Measurements from ENCODE around the gene MYL12A.
"Not testable (repeated sequence)": the region's sequence is repeated elsewhere in the genome, so short reads cannot be mapped to it uniquely, and the experiment has no call there.

Gene MYL12A

GRCh38 chr18:3218819-3219218 lies 28.8 kb upstream of the MYL12A start:
- Histone ChIP-seq H4K20me1 (ENCODE audit: insufficient read depth) (no peaks in the 10 kb centered on the region), H3K79me2 (ENCODE audit: insufficient read depth, low read depth) (no peaks in the 10 kb centered on the region), H3K9ac (no peak overlapping the region), H3K4me3 (IDR thresholded peaks at IDR 0.05; ENCODE audit: insufficient read depth, low read depth, low read length) (no peak overlapping the region), H3K36me3 (ENCODE audit: insufficient read depth) (no peaks in the 10 kb centered on the region), H3K4me1 (ENCODE audit: low read depth, poor library complexity, severe bottlenecking) (no peaks in the 10 kb centered on the region), H3K27ac (no peak overlapping the region), H3K27me3 (ENCODE audit: insufficient read depth, low read depth) (no peaks in the 10 kb centered on the region), H3K4me2 (no peak overlapping the region), H2AFZ (ENCODE audit: low read depth) (no peak overlapping the region)
- TF ChIP-seq CTCF (conservative IDR thresholded peaks at IDR 0.05; ENCODE audit: low read depth, low read length), result no peak

- Histone ChIP-seq H3K4me3 (IDR thresholded peaks at IDR 0.05; ENCODE audit: insufficient read depth, low read depth, low read length) (no peak overlapping the region), H3K27me3 (ENCODE audit: insufficient read depth, low read depth) (no peaks in the 10 kb centered on the region), H3K9ac (no peak overlapping the region), H2AFZ (ENCODE audit: low read depth) (no peak overlapping the region), H3K4me2 (no peak overlapping the region), H3K79me2 (ENCODE audit: insufficient read depth, low read depth) (no peaks in the 10 kb centered on the region), H3K27ac (no peak overlapping the region), H3K4me1 (ENCODE audit: low read depth, poor library complexity, severe bottlenecking) (no peaks in the 10 kb centered on the region), H4K20me1 (ENCODE audit: insufficient read depth) (no peaks in the 10 kb centered on the region), H3K36me3 (ENCODE audit: insufficient read depth) (no peaks in the 10 kb centered on the region)
- no peak for TF ChIP-seq CTCF (conservative IDR thresholded peaks at IDR 0.05; ENCODE audit: low read depth, low read length)
These were observed 28.4 kb upstream of the MYL12A start for GRCh38 chr18:3219241-3219630.

- Histone ChIP-seq H3K27ac (no peak within 1 kb of the TSS), H2AFZ (ENCODE audit: low read depth) (no peak within 1 kb of the TSS), H3K4me2 (no peak within 1 kb of the TSS)
These were observed 27.8 kb upstream of the MYL12A start, which contains the start of gene MYOM1 for GRCh38 chr18:3219631-3220335. MYOM1 (minus strand) TSS chr18:3219968; CDS start chr18:3215223, 4,745 bp downstream.

GRCh38 chr18:3220868-3221267 lies 26.7 kb upstream of the MYL12A start:
- not testable (repeated sequence) for H3K27ac ChIP-seq; H3K4me1 ChIP-seq (ENCODE audit: low read depth, poor library complexity, severe bottlenecking); H3K4me3 ChIP-seq (IDR thresholded peaks at IDR 0.05; ENCODE audit: insufficient read depth, low read depth, low read length); H3K27me3 ChIP-seq (ENCODE audit: insufficient read depth, low read depth); H3K9ac ChIP-seq; H4K20me1 ChIP-seq (ENCODE audit: insufficient read depth); H3K79me2 ChIP-seq (ENCODE audit: insufficient read depth, low read depth); H3K36me3 ChIP-seq (ENCODE audit: insufficient read depth); H3K4me2 ChIP-seq; H2AFZ ChIP-seq (ENCODE audit: low read depth)

More at GRCh38 chr18:3219631-3220335, 27.8 kb upstream of the MYL12A start, which contains the start of gene MYOM1:
- Histone ChIP-seq H3K36me3 (ENCODE audit: insufficient read depth) (no peaks in the 10 kb centered on the region), H3K4me1 (ENCODE audit: low read depth, poor library complexity, severe bottlenecking) (no peaks in the 10 kb centered on the region), H3K4me3 (IDR thresholded peaks at IDR 0.05; ENCODE audit: insufficient read depth, low read depth, low read length) (no peak within 1 kb of the TSS), H3K79me2 (ENCODE audit: insufficient read depth, low read depth) (no peaks in the 10 kb centered on the region), H3K27me3 (ENCODE audit: insufficient read depth, low read depth) (no peaks in the 10 kb centered on the region), H4K20me1 (ENCODE audit: insufficient read depth) (no peaks in the 10 kb centered on the region), H3K9ac (no peak within 1 kb of the TSS)
- TF ChIP-seq CTCF (conservative IDR thresholded peaks at IDR 0.05; ENCODE audit: low read depth, low read length), result no peak

- Histone ChIP-seq H3K4me2 (no peak overlapping the region), H3K36me3 (ENCODE audit: insufficient read depth) (no peaks in the 10 kb centered on the region), H3K27me3 (ENCODE audit: insufficient read depth, low read depth) (no peaks in the 10 kb centered on the region), H4K20me1 (ENCODE audit: insufficient read depth) (no peaks in the 10 kb centered on the region), H3K27ac (no peak overlapping the region), H3K9ac (no peak overlapping the region), H3K4me3 (IDR thresholded peaks at IDR 0.05; ENCODE audit: insufficient read depth, low read depth, low read length) (no peak overlapping the region), H3K4me1 (ENCODE audit: low read depth, poor library complexity, severe bottlenecking) (no peaks in the 10 kb centered on the region), H3K79me2 (ENCODE audit: insufficient read depth, low read depth) (no peaks in the 10 kb centered on the region), H2AFZ (ENCODE audit: low read depth) (no peak overlapping the region)
- TF ChIP-seq CTCF (conservative IDR thresholded peaks at IDR 0.05; ENCODE audit: low read depth, low read length), result no peak
These were observed 26.1 kb upstream of the MYL12A start for GRCh38 chr18:3221496-3221895.
